HG03432 (cell line): Measurements from ENCODE around the gene IRF5.

Experiments used
- ATAC-seq: cut with Tn5 transposase; IDR thresholded peaks from one replicate; pipeline ENCODE4 v1.9.1; 2021; ENCODE audit warnings: mild to moderate bottlenecking, moderate library complexity; ENCODE audit not compliant: unreplicated experiment

The IRF5 gene

GRCh38 chr7:128919881-128920799 lies 17.6 kb upstream of the IRF5 start:
- ATAC-seq, result no peak

GRCh38 chr7:128920913-128921582 lies 16.7 kb upstream of the IRF5 start:
- ATAC-seq, result no peak

- no peak for ATAC-seq
Measured at GRCh38 chr7:128921866-128922440, 15.8 kb upstream of the IRF5 start.

GRCh38 chr7:128922496-128923410 lies 15.0 kb upstream of the IRF5 start:
- ATAC-seq, result no peak

- ATAC-seq, result no peak
Measured at GRCh38 chr7:128923411-128923800, 14.3 kb upstream of the IRF5 start.

GRCh38 chr7:128924707-128925588 lies 12.8 kb upstream of the IRF5 start:
- ATAC-seq, result no peak

- no peak for ATAC-seq
Measured at GRCh38 chr7:128928159-128928813, 9.4 kb upstream of the IRF5 start.

GRCh38 chr7:128928882-128929788 lies 8.6 kb upstream of the IRF5 start:
- no peak for ATAC-seq

GRCh38 chr7:128931190-128931798 lies 6.4 kb upstream of the IRF5 start:
- ATAC-seq, result no peak

- ATAC-seq, result no peak
Measured at GRCh38 chr7:128931965-128932861, 5.5 kb upstream of the IRF5 start.

- no peak for ATAC-seq
Measured at GRCh38 chr7:128932862-128933179, 4.9 kb upstream of the IRF5 start.

GRCh38 chr7:128933180-128933891 lies 4.4 kb upstream of the IRF5 start:
- peak; percentile 32 for ATAC-seq

- ATAC-seq, result peak; percentile 36
Measured at GRCh38 chr7:128934361-128935341, 3.1 kb upstream of the IRF5 start.

GRCh38 chr7:128935342-128935730 lies 2.4 kb upstream of the IRF5 start:
- no peak for ATAC-seq

- ATAC-seq, result no peak
Measured at GRCh38 chr7:128936798-128937197, 929 bp upstream of the IRF5 start.
